ENCODE data around the gene DYNC2H1. TPM values are rescaled to one million over a fixed set of nuclear protein-coding genes. Genes with fewer than 3 reads are reported as not detected.

Gene DYNC2H1
- total RNA-seq, 1 donor from 2014 or later: 25.3 TPM

- intact Hi-C loops (cut with DNase I): no loop called here
- no peak for DNase-seq (ENCODE audit: extremely low spot score in 2 of 2)
- H3K9me3 ChIP-seq: no peaks in the 10 kb centered on the region
- no peaks in the 10 kb centered on the region for H3K27me3 ChIP-seq
- no peaks in the 10 kb centered on the region for H3K4me1 ChIP-seq
- no peaks in the 10 kb centered on the region for H3K36me3 ChIP-seq
- no peak overlapping the region for H3K27ac ChIP-seq
- TF ChIP-seq POLR2AphosphoS5 (IDR thresholded peaks at IDR 0.05; ENCODE audit: insufficient read depth in 1 of 2, low read depth in 1 of 2) (no peak), POLR2A (IDR thresholded peaks at IDR 0.05) (no peak)
- TF ChIP-seq, protein P1, sequence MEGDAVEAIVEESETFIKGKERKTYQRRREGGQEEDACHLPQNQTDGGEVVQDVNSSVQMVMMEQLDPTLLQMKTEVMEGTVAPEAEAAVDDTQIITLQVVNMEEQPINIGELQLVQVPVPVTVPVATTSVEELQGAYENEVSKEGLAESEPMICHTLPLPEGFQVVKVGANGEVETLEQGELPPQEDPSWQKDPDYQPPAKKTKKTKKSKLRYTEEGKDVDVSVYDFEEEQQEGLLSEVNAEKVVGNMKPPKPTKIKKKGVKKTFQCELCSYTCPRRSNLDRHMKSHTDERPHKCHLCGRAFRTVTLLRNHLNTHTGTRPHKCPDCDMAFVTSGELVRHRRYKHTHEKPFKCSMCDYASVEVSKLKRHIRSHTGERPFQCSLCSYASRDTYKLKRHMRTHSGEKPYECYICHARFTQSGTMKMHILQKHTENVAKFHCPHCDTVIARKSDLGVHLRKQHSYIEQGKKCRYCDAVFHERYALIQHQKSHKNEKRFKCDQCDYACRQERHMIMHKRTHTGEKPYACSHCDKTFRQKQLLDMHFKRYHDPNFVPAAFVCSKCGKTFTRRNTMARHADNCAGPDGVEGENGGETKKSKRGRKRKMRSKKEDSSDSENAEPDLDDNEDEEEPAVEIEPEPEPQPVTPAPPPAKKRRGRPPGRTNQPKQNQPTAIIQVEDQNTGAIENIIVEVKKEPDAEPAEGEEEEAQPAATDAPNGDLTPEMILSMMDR (IDR thresholded peaks at IDR 0.05): no peak
- no peak overlapping the region for H3K4me3 ChIP-seq
Observed at GRCh38 chr11:103332409-103332808, 223.2 kb downstream of the DYNC2H1 start.

DNA sequence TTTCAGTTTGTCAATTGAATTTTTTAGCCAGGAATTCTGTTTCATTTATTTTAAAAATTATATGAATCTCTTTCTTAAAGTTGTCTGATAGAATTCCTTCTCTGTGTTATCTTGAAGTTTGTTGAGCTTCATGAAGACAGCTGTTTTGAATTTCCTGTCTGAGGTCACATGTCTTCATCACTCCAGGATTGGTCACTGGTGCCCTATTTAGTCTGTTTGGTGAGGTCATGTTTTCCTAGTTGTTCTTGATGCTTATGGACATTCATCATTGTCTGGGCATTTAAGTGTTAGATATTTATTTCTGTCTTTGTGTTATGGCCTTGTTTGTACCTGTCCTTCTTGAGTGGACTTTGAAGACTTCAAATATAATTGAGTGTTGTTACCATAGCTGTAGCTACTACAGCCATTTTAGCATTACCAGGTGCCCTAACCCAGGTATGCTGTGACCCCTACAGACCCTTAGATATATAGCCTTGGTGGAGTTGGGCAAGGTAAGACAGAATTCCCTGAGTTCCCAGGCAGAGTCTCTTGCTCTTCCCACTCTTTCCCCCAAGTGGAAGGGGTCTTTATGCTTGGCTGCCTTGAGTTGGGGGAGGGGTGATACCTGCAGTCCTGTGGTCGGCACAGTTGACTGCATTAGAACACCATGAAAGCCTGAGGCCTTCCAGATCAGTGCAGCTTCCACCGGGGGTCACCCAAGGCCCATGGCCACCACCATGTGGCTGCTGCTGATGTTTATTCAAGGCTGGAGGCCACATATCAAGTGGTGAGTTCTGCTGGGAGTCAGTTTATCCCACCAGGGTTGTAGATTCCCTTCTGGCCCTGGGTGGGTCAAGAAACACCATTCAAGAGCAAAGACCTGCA, 229.6 kb downstream of the DYNC2H1 start:
- Histone ChIP-seq H3K36me3 (no peaks in the 10 kb centered on the region), H3K4me3 (no peak overlapping the region), H3K9me3 (no peaks in the 10 kb centered on the region), H3K4me1 (no peaks in the 10 kb centered on the region), H3K27me3 (no peaks in the 10 kb centered on the region), H3K27ac (no peak overlapping the region)
- intact Hi-C loops (cut with DNase I): no loop called here
- no peak for DNase-seq (ENCODE audit: extremely low spot score in 2 of 2)
- TF ChIP-seq POLR2AphosphoS5 (IDR thresholded peaks at IDR 0.05; ENCODE audit: insufficient read depth in 1 of 2, low read depth in 1 of 2): no peak

DNA sequence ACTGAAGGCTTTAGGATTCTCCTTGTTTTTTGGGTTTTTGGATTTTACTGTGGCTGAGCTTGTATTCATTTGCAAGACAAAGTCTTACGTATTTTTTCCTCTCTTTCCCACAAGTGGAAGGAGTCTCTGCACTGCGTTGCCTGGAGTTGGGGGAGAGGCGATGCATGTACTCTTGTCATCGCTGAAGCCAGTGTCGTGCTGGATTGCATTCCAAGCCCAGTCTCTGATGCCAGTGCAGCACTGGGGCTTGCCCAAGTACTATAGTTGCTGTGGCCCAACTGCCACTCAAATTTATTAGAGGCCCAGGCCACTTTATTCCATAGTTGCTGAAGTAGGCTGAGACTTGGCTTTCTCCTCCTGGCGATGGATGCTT, 230.2 kb downstream of the DYNC2H1 start:
- no peak overlapping the region for H3K27ac ChIP-seq
- no peaks in the 10 kb centered on the region for H3K27me3 ChIP-seq
- no peaks in the 10 kb centered on the region for H3K9me3 ChIP-seq
- H3K36me3 ChIP-seq: no peaks in the 10 kb centered on the region
- DNase-seq (ENCODE audit: extremely low spot score in 2 of 2): no peak
- no peak for TF ChIP-seq POLR2AphosphoS5 (IDR thresholded peaks at IDR 0.05; ENCODE audit: insufficient read depth in 1 of 2, low read depth in 1 of 2)
- TF ChIP-seq, protein P1 (IDR thresholded peaks at IDR 0.05): no peak
- TF ChIP-seq POLR2A (IDR thresholded peaks at IDR 0.05): no peak
- intact Hi-C loops (cut with DNase I): no loop called here
- H3K4me1 ChIP-seq: no peaks in the 10 kb centered on the region
- H3K4me3 ChIP-seq: no peak overlapping the region

- TF ChIP-seq, protein P1 (IDR thresholded peaks at IDR 0.05): no peak
- TF ChIP-seq POLR2AphosphoS5 (IDR thresholded peaks at IDR 0.05; ENCODE audit: insufficient read depth in 1 of 2, low read depth in 1 of 2): no peak
- TF ChIP-seq POLR2A (IDR thresholded peaks at IDR 0.05): no peak
- intact Hi-C loops (cut with DNase I): no loop called here
- Histone ChIP-seq H3K36me3 (no peaks in the 10 kb centered on the region), H3K4me1 (no peaks in the 10 kb centered on the region), H3K27me3 (no peaks in the 10 kb centered on the region), H3K27ac (no peak overlapping the region), H3K4me3 (no peak overlapping the region), H3K9me3 (no peaks in the 10 kb centered on the region)
- no peak for DNase-seq (ENCODE audit: extremely low spot score in 2 of 2)
Observed at GRCh38 chr11:103340956-103341355, 231.7 kb downstream of the DYNC2H1 start.

GRCh38 chr11:103344886-103345285, 235.7 kb downstream of the DYNC2H1 start:
- no peak overlapping the region for H3K27ac ChIP-seq

More at GRCh38 chr11:103344886-103345285, 235.7 kb downstream of the DYNC2H1 start:
- Histone ChIP-seq H3K27me3 (no peaks in the 10 kb centered on the region), H3K4me1 (no peaks in the 10 kb centered on the region), H3K9me3 (no peaks in the 10 kb centered on the region), H3K4me3 (no peak overlapping the region), H3K36me3 (no peaks in the 10 kb centered on the region)
- TF ChIP-seq POLR2A (IDR thresholded peaks at IDR 0.05) (no peak), POLR2AphosphoS5 (IDR thresholded peaks at IDR 0.05; ENCODE audit: insufficient read depth in 1 of 2, low read depth in 1 of 2) (no peak)
- TF ChIP-seq, protein P1 (IDR thresholded peaks at IDR 0.05): no peak
- DNase-seq (ENCODE audit: extremely low spot score in 2 of 2): no peak
- intact Hi-C loops (cut with DNase I): no loop called here
